Transverse colon (tissue), 4 donors: ENCODE results near the gene TNFSF9. TPM values are rescaled to one million over a fixed set of nuclear protein-coding genes. Genes with fewer than 3 reads are reported as not detected.
A peak's percentile ranks its signal among the peaks of the same experiment; 100 is the strongest.

Experiments used
- DNase-seq: peaks from one replicate; pipeline ENCODE4 v3.0.0-alpha.2; 2019
- H3K27ac ChIP-seq, 4 donors: fragments of 200-600 bp; sonication (generic); 2 replicates each; pipeline ENCODE4 v1.5.1; 2016 to 2018; ENCODE audit warnings: inconsistent platforms in 4 of 4
- H3K27me3 ChIP-seq: fragments of 200-600 bp; sonication (generic); 2 replicates; pipeline ENCODE4 v1.5.1; 2017; ENCODE audit warnings: inconsistent platforms
- H3K36me3 ChIP-seq, 4 donors: fragments of 200-600 bp; sonication (generic); 2 replicates each; pipeline ENCODE4 v1.5.1; 2017 to 2019; ENCODE audit warnings: inconsistent platforms in 4 of 4
- H3K4me1 ChIP-seq, 4 donors: fragments of 200-600 bp; sonication (generic); 2 replicates each; pipeline ENCODE4 v1.5.1; 2017 to 2020; ENCODE audit warnings: inconsistent platforms in 4 of 4
- H3K4me3 ChIP-seq, 4 donors: fragments of 200-600 bp; sonication (generic); 1 replicate in 1 of 4; 2 replicates in 3 of 4; pipeline versions ENCODE4 v1.5.1 to v1.6.1; 2017 to 2019; ENCODE audit warnings: inconsistent platforms in 4 of 4
- H3K9me3 ChIP-seq, 2 donors: fragments of 200-600 bp; sonication (generic); 2 replicates each; pipeline ENCODE4 v1.5.1; 2017 to 2019; ENCODE audit warnings: inconsistent platforms in 2 of 2
- EP300 ChIP-seq: sonication (generic); formaldehyde crosslinking; IDR thresholded peaks from one replicate; pipeline ENCODE4 v1.6.1; 2017; ENCODE audit warnings: antibody characterized with exemption, low read depth
- POLR2A ChIP-seq: fragments of 450-650 bp; IDR thresholded peaks from one replicate; pipeline ENCODE4 v1.6.1; 2016; ENCODE audit warnings: antibody characterized with exemption, mild to moderate bottlenecking, moderate library complexity
- POLR2AphosphoS5 ChIP-seq, 3 donors: sonication (generic); formaldehyde crosslinking; IDR thresholded peaks; one replicate each; pipeline ENCODE4 v1.6.1; 2016; ENCODE audit warnings: antibody characterized with exemption in 3 of 3
- WGBS, 2 donors: methylation state at CpG; one replicate each; pipeline ENCODE4 v1.1.5; 2018; ENCODE audit warnings: low coverage in 1 of 2; 5-methylcytosine and 5-hydroxymethylcytosine counted together
- in situ Hi-C, 4 donors: fragments of 200-750 bp; cut with MboI; loops; one replicate each; pipeline versions ENCODE4 v1.15.0 to v1.15.1; 2017; ENCODE audit warnings: low sequenced_read_pairs in 3 of 4, low pct_ligation_motif_present in 1 of 4, low pct_unique_long_range_greater_than_20kb in 1 of 4
- intact Hi-C: fragments of 100-400 bp; cut with DNase I; formaldehyde crosslinking; loops from one replicate; pipeline ENCODE4 v1.15.1; 2023; ENCODE audit warnings: low total_unique reads
- total RNA-seq, 4 donors: library from RNA; depleted of rRNA; stranded (reverse); fragments of >200 nt; gene quantifications; one replicate each; pipeline ENCODE4 v1.1.0, GENCODE V29; 2016
- TF ChIP-seq, protein P1 (sequence below), 5 experiments: fragments of 200-600 bp in 3 of 5; fragments of 450-650 bp in 2 of 5; sonication (generic) in 3 of 5; IDR thresholded peaks; 1 replicate in 2 of 5; 2 replicates in 3 of 5; pipeline ENCODE4 v1.5.1; 2016 to 2017; ENCODE audit warnings: antibody characterized with exemption in 5 of 5, inconsistent platforms in 3 of 5, mild to moderate bottlenecking in 2 of 5, moderate library complexity in 1 of 5

TNFSF9 gene
- total RNA-seq, 4 donors from 2014 or later = 0.95 to 2.7 TPM; not detected in 2

DNA sequence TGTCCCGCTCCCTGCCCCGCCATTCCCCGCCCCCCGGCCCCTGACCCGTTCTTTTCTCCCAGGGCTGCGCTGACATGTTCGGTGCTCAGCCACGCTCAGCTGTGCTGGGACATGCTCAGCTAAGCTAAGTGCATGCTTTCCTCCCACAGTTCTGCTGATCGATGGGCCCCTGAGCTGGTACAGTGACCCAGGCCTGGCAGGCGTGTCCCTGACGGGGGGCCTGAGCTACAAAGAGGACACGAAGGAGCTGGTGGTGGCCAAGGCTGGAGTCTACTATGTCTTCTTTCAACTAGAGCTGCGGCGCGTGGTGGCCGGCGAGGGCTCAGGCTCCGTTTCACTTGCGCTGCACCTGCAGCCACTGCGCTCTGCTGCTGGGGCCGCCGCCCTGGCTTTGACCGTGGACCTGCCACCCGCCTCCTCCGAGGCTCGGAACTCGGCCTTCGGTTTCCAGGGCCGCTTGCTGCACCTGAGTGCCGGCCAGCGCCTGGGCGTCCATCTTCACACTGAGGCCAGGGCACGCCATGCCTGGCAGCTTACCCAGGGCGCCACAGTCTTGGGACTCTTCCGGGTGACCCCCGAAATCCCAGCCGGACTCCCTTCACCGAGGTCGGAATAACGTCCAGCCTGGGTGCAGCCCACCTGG, 3.7 kb downstream of the TNFSF9 start:
- WGBS, 2 donors = 77% methylated on average over 32 of the region's 40 CpGs; no CpG with 5 or more reads in 1 of the 2 donors
- Histone ChIP-seq H3K27ac (no peak overlapping the region), H3K9me3 (no peaks in the 10 kb centered on the region), H3K27me3 (peaks cover 21% of the 10 kb centered on the region), H3K36me3 (no peaks in the 10 kb centered on the region), H3K4me3 (no peak overlapping the region), H3K4me1 (peaks cover 10 to 35% (median 26%) of the 10 kb centered on the region in 4 donors)
- intact Hi-C loops = loop anchor here (10.0 kb wide), 1 partner anchor 340 kb away; no protein-coding TSS in a partner anchor
- TF ChIP-seq, protein P1, sequence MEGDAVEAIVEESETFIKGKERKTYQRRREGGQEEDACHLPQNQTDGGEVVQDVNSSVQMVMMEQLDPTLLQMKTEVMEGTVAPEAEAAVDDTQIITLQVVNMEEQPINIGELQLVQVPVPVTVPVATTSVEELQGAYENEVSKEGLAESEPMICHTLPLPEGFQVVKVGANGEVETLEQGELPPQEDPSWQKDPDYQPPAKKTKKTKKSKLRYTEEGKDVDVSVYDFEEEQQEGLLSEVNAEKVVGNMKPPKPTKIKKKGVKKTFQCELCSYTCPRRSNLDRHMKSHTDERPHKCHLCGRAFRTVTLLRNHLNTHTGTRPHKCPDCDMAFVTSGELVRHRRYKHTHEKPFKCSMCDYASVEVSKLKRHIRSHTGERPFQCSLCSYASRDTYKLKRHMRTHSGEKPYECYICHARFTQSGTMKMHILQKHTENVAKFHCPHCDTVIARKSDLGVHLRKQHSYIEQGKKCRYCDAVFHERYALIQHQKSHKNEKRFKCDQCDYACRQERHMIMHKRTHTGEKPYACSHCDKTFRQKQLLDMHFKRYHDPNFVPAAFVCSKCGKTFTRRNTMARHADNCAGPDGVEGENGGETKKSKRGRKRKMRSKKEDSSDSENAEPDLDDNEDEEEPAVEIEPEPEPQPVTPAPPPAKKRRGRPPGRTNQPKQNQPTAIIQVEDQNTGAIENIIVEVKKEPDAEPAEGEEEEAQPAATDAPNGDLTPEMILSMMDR (IDR thresholded peaks at IDR 0.05) = no peak
- TF ChIP-seq POLR2AphosphoS5 (IDR thresholded peaks at IDR 0.05) = no peak
- no peak for TF ChIP-seq EP300
- TF ChIP-seq POLR2A = no peak
- no peak for DNase-seq
- in situ Hi-C loops = no loop called here

DNA sequence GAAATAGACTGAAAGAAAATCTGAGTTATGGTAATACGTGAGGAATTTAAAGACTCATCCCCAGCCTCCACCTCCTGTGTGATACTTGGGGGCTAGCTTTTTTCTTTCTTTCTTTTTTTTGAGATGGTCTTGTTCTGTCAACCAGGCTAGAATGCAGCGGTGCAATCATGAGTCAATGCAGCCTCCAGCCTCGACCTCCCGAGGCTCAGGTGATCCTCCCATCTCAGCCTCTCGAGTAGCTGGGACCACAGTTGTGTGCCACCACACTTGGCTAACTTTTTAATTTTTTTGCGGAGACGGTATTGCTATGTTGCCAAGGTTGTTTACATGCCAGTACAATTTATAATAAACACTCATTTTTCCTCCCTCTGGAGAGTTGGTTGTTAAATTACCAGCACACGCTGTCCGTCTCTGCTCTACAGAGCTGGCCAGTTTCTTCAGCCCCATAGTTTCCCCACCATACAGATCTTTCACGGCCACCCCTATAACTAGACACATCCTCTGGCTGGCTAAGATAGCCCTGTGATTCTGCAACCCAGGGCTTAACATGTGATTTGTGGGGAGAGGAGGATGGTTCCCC, 4.8 kb downstream of the TNFSF9 start:
- intact Hi-C loops = loop anchor here (10.0 kb wide), 1 partner anchor 339 kb away; no protein-coding TSS in a partner anchor
- WGBS, 2 donors = 84 to 93% methylated on average over 2 to 10 of the region's 10 CpGs
- H3K9me3 ChIP-seq = no peaks in the 10 kb centered on the region
- peaks cover 10 to 26% (median 21%) of the 10 kb centered on the region in 4 donors for H3K4me1 ChIP-seq
- H3K27ac ChIP-seq = no peak overlapping the region
- no peaks in the 10 kb centered on the region for H3K36me3 ChIP-seq
- in situ Hi-C loops = no loop called here
- DNase-seq = no peak
- no peak overlapping the region for H3K4me3 ChIP-seq
- H3K27me3 ChIP-seq = peaks cover 21% of the 10 kb centered on the region
- TF ChIP-seq, protein P1 (IDR thresholded peaks at IDR 0.05) = no peak
- TF ChIP-seq POLR2AphosphoS5 (IDR thresholded peaks at IDR 0.05) (no peak), POLR2A (no peak), EP300 (no peak)

DNA sequence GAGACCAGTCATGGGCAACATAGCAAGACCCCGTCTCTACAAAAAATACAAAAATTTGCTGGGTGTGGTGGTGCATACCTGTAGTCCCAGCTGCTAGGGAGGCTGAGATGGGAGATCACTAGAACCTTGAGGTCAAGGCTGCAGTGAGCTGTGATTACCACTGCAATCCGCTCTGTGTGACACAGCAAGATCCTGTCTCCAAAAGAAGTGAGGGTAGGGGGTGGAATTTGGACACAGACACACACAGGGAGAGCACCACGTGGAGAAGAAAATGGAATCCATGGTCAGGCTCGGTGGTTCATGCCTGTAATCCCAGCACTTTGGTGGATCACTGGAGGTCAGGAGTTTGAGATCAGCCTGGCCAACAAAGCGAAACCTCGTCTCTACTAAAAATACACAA, 8.7 kb downstream of the TNFSF9 start:
- Histone ChIP-seq H3K27ac (no peak overlapping the region), H3K36me3 (no peaks in the 10 kb centered on the region), H3K4me3 (no peak overlapping the region), H3K27me3 (peaks cover 2% of the 10 kb centered on the region), H3K9me3 (no peaks in the 10 kb centered on the region), H3K4me1 (peaks cover 0 to 13% (median 4%) of the 10 kb centered on the region in 4 donors)
- WGBS, 2 donors = 95 to 100% methylated on average over 2 to 6 of the region's 6 CpGs
- in situ Hi-C loops = no loop called here
- TF ChIP-seq POLR2A (no peak), EP300 (no peak), POLR2AphosphoS5 (IDR thresholded peaks at IDR 0.05) (no peak)
- TF ChIP-seq, protein P1 (IDR thresholded peaks at IDR 0.05) = no peak
- no peak for DNase-seq
- intact Hi-C loops = loop anchor here (10.0 kb wide), 1 partner anchor 335 kb away; no protein-coding TSS in a partner anchor

DNA sequence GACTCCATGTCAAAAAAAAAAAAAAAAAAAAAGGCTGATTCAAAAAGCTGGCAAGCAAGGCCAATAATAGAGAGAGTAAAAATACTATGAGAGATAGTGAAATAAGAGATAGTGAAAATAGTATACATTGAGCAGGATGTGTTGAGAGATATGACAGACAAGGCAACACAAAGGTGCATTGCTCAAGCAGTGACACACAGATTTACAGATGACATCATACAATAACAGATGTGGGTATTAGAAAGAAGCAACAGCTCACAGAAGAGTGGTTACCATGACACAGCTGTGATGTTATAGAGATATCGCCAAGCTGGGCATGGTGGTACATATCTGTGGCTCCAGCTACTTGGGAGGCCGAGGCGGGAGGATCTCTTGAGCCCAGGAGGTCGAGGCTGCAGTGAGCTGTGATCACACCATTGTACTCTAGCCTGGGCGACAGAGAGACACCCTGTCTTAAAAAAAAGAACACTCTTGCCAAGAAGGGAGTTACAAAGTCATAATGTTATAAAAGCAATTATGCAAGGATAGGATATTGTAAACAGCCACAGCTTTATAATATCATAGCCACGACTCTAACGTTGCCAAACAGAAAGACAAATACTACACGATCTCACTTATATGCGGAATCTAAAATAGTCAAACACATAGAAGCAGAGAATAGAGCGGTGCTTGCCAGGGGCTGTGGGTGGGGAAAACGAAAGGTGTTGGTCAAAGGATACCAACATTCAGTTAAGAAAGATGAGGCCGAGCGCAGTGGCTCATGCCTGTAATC, 10.3 kb downstream of the TNFSF9 start:
- intact Hi-C loops = no loop called here
- no peak overlapping the region for H3K4me3 ChIP-seq
- H3K36me3 ChIP-seq = no peaks in the 10 kb centered on the region
- H3K9me3 ChIP-seq = no peaks in the 10 kb centered on the region
- no peak for DNase-seq
- H3K4me1 ChIP-seq = peaks cover 0 to 13% (median 4%) of the 10 kb centered on the region in 4 donors
- peak overlapping the region in 1 of 4 donors; percentile 25 for H3K27ac ChIP-seq
- in situ Hi-C loops = no loop called here
- TF ChIP-seq EP300 (no peak), POLR2AphosphoS5 (IDR thresholded peaks at IDR 0.05) (no peak), POLR2A (no peak)
- TF ChIP-seq, protein P1 (IDR thresholded peaks at IDR 0.05) = no peak
- WGBS, 2 donors = 42 to 53% methylated on average over 5 to 13 of the region's 13 CpGs
- no peaks in the 10 kb centered on the region for H3K27me3 ChIP-seq
